Midbrain (tissue), 1 donor: ENCODE measurements around the gene TMEM178B.
"Not testable (repeated sequence)": the region's sequence is repeated elsewhere in the genome, so short reads cannot be mapped to it uniquely, and the experiment has no call there.

ENCODE experiments used
- DNase-seq: peaks from one replicate; lab custom pipeline; 2025; lab: John Stamatoyannopoulos, UW

The TMEM178B gene

DNA sequence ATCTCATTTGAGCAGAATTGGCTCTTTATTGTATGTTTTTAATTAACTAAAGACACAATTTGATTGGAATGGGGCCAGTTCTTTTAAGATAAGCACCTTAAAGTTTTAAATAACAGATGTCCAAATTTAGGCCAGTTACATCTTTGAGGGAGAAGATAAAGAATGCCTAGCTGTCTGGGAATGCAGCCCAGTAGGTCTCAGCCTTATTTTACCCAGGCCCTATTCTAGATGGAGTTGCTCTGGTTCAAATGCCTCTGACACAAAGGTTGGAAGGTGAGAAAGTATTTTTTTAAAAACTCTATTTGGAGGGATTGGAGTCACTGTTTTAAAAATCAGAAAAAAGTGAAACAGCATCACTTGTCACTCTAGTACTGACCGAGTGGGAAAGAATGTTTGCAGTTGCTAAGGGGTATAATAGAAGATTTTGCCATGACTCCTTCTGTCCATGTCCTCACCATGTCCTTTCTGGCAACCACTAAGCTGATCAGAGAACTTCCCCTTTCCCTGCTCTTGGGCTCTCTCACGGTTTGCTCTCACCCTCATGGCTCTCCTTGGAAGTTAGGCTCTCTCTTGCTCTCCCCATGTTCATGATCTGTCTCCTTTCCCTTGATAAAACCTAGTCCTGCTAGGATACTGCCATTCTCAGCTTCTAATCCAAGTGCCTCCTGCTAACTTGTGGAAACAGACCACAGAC lies 239.1 kb downstream of the TMEM178B start:
- no peak for DNase-seq

- peak; percentile 11 for DNase-seq
Observed at GRCh38 chr7:141313896-141314295, 240.0 kb downstream of the TMEM178B start.

DNA sequence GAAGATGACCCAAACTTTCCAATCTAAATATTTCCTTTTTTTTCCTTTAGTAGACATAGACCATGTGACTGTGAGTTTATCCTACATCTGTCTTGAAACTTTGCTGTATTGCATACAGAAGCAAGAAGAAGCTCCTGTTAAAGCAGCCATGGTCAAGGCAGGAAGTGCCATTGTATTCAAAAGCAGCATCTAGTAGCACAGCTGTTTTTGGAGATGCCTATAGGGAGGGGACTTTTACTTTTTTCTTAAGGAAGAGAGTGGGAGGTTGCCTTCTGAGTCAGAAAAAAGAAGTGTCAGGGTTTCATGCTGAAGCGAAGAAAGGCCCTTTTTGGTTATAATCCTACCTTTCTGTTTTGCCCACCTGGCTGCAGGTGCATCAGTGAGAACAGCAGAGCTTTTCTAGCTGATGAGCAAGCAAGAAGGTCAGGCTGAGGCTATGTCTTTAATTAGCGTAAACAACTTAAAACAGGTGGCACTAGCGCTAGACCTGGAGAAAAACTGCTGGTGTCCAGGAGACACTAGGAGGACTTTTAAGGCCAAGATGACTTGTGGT lies 243.2 kb downstream of the TMEM178B start:
- no peak for DNase-seq

- DNase-seq: no peak
Observed at GRCh38 chr7:141320287-141320686, 246.4 kb downstream of the TMEM178B start.

- DNase-seq: no peak
Observed at GRCh38 chr7:141322383-141322782, 248.5 kb downstream of the TMEM178B start.

DNA sequence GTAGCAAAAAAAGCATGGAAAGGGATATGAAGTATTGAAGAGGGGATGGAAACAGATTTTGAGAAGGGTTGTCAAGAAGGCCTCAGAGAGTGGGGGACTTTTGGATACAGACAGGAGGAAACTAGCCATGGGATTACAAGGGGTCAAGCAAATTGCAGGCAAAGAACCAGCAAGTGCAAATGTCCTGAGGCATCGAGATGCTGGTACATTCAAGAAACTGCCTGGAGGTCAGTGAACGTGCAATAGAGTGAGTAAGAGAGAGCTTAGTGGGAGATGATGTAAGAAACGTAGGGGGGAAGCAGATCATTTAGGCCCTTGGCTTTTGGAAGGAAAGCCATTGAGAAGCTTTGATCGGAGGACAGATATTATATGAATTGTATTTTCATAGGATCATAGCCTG lies 250.0 kb downstream of the TMEM178B start:
- DNase-seq: no peak

- DNase-seq: no peak
Observed at GRCh38 chr7:141324870-141325269, 251.0 kb downstream of the TMEM178B start.

GRCh38 chr7:141325275-141325674 lies 251.4 kb downstream of the TMEM178B start:
- no peak for DNase-seq

DNA sequence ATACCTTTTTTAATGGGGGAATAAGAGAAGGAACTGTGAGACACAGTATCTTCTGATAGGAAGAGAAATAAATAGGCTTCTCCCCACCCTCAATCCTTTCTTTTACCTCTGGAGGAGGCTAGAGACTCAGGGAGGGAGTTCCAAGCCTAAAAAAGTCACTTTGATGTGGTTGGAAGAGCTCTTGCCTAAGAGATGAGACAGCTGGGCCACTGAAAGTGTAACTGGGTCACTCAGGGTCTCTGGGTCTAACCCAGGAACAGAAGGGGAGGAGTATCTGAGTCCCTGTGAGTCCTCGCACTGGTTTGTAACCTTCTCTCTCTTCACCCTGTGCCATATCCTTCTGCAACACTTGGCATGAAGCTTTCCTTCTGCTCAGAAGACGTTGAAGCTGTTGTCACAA lies 254.4 kb downstream of the TMEM178B start:
- DNase-seq: no peak

GRCh38 chr7:141330285-141330684 lies 256.4 kb downstream of the TMEM178B start:
- DNase-seq: not testable (repeated sequence)

DNA sequence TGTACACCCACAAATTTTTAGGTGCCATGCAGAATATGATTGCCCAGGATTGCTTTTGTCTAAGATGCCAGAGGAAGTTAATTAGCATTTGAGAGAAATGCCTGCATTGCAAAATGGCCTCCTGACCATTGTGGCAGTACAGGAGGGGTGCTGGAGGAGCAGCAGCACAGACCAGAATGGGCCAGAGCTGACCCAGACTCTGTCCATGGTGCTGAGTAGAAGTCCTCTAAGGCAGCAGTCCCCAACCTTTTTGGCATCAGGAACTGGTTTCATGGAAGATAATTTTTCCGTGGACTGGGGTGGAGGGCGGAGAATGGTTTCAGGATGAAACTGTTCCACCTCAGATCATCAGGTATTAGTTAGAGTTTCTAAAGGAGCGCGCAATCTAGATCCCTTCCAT lies 259.6 kb downstream of the TMEM178B start:
- no peak for DNase-seq

DNA sequence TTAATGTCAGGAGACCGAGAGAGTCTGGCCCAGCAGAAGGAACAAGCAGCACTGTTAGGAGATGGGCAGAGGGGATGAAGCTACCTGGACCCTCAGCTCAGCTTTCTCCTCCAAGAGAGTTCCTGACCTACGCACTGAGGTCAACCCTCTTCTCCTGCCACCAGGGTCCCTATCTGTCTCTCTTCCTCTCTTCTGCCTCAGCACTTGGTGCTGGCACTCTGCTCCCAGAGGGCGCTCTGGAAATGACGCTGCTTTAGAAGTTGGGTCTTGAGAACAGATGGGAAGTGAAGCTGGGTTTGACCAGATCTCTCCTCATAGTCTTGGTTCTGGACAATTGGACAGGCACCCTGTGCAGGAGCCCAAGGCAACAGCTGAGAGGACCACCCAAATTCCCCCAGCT lies 261.3 kb downstream of the TMEM178B start:
- no peak for DNase-seq

GRCh38 chr7:141339603-141340002 lies 265.7 kb downstream of the TMEM178B start:
- no peak for DNase-seq

- no peak for DNase-seq
Observed at GRCh38 chr7:141340991-141341390, 267.1 kb downstream of the TMEM178B start.

DNA sequence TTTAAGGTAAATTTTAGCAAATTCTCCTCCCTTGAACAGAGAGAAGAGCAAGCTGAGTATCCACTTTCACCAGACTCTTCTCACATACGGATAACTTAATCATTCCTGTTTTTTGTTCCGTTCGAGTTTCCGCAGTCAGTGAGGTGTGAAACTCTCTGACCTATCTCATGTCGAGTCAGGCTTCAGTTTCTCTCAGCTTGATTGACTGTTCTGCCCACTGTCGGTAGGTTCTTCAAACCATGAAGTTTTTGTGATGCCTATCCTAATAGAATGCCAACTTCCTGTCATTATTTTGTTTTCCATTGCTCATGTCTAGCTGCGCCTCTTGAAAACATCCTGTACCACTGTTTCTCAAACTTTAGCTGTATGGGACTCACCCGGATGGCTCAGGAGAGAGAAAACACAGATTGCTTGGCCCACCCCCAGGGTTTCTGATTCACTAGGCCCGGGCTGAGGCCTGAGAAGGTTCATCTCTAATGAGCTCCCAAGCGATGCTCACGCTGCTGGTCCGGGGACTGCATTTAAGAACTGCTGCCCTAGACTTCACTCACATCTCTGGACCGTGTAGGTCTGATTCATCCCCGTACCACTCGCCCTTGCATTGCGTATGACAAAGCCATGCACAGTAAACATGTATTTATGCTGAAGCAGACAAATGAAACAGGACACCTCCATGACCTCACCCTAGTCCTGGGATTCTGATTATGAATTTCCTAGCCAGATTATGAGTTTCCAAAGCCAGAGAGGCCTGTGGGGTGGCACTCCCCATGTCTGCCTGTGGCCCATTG lies 269.0 kb downstream of the TMEM178B start:
- no peak for DNase-seq

DNA sequence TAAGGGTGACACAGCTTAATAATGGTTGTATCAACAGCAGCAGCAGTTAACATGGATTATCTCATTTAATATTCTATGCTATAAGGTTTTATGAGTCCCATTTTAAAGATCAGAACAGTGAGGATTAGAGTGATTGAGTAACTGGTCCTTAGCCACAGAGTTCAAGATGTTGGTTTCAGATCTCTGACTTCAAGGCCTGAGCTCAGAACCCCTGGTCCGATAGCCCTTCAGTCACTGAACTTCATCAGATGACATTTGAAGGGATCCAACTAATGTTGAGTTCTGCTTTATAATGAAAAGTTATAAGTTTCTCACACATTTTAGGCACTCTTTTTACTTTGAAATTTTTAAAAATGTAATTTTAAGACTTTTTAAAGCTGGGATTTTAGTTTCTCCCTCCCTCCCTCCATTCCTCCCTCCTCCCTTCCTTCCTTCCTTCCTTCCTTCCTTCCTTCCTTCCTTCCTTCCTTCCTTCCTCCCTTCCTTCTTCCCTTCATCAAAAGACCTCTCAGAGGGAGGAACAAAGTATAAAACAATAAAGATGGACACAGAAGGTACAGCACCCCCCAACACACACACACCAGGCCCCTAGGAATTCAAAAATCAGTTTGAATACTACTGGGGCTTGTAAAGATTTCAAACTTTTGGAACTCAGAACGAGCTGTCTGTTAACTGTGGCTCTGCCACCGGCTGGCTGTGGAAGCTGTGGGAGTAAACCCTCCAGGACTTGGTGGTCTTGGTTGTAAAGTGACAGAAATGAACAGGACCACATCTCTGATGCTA lies 270.5 kb downstream of the TMEM178B start:
- no peak for DNase-seq

DNA sequence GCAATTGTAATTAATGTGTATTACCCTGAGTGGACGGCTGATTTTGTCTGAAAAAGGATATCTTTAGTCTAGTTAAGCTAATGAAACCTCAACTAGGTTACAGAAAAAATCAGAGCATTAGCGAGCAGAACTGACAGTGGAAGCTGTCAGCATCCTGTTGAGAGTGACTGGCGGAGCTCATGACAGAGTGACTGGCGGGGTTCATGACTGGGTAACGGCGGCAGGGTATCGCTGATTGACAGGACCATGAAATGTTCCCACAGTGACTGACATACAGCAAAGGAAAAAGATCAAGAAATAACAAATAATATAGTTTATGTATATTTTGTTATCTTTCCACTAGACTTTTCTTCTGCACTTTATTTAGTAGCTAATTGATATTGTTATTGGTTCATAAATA lies 274.9 kb downstream of the TMEM178B start:
- no peak for DNase-seq

- DNase-seq: no peak
Observed at GRCh38 chr7:141349338-141349737, 275.5 kb downstream of the TMEM178B start.

GRCh38 chr7:141349804-141350203 lies 275.9 kb downstream of the TMEM178B start:
- no peak for DNase-seq

DNA sequence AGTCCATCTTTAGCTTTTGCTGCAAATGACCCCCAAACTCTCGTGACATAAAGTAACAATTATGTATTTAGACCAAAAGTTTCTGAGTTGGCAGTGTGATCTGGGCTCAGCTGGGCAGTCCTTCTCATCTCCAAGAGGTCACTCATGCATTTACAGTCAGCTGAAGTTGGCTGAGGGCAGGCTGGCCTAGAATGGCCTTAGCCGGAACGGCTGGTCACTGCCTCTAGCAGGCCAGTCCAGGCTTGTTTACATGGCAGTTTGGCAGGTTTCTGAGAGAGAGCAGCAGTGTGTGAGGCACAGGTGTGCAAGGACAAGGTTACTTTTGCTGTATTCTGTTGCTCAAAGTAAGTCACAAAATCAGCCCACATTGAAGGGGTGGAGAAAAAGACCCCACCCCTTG lies 277.3 kb downstream of the TMEM178B start:
- DNase-seq: no peak

DNA sequence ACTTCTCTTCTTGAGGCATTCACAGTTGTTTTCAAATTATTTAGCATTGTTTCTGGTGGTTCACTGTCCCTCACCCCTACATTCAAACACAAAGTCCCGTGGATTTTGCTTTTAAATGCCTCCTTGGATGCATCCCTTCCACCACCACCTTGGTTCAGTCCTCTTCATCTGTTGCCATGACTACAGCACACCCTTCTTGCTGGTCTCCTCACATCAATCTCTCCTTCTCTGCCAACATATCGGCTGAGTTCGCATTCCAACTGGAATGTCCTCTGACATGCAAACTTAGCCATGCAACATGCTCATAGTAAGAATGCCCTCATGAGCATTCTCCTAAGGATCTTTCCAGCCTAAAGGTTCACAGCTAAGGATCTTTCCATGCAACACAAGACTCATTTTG lies 279.1 kb downstream of the TMEM178B start:
- DNase-seq: no peak

- DNase-seq: no peak
Observed at GRCh38 chr7:141354251-141354650, 280.4 kb downstream of the TMEM178B start.
